ENCODE results near the gene THADA.

Gene THADA

GRCh38 chr2:43521568-43521967 is 74.3 kb downstream of the THADA start:
- no peak for DNase-seq
- CTCF ChIA-PET, result interaction anchor here (0.8 kb wide), 1 partner anchor 73 kb away, joined by 3 read pairs; no protein-coding TSS in a partner anchor
- H3K36me3 Mint-ChIP-seq, result peaks cover 27% of the 10 kb centered on the region
- H3K27ac Mint-ChIP-seq, result no peak overlapping the region
- H3K9me3 Mint-ChIP-seq, result peaks cover 6% of the 10 kb centered on the region
- no peaks in the 10 kb centered on the region for H3K27me3 Mint-ChIP-seq
- no peak overlapping the region for H3K4me3 Mint-ChIP-seq
- no peaks in the 10 kb centered on the region for H3K4me1 Mint-ChIP-seq

- peaks cover 21% of the 10 kb centered on the region for H3K36me3 Mint-ChIP-seq
- H3K4me1 Mint-ChIP-seq, result no peaks in the 10 kb centered on the region
- no peaks in the 10 kb centered on the region for H3K27me3 Mint-ChIP-seq
- H3K9me3 Mint-ChIP-seq, result peaks cover 6% of the 10 kb centered on the region
- H3K4me3 Mint-ChIP-seq, result no peak overlapping the region
- H3K27ac Mint-ChIP-seq, result no peak overlapping the region
- CTCF ChIA-PET, result no interaction called here
- no peak for DNase-seq
Observed at GRCh38 chr2:43520919-43521318, 74.9 kb downstream of the THADA start.

DNA sequence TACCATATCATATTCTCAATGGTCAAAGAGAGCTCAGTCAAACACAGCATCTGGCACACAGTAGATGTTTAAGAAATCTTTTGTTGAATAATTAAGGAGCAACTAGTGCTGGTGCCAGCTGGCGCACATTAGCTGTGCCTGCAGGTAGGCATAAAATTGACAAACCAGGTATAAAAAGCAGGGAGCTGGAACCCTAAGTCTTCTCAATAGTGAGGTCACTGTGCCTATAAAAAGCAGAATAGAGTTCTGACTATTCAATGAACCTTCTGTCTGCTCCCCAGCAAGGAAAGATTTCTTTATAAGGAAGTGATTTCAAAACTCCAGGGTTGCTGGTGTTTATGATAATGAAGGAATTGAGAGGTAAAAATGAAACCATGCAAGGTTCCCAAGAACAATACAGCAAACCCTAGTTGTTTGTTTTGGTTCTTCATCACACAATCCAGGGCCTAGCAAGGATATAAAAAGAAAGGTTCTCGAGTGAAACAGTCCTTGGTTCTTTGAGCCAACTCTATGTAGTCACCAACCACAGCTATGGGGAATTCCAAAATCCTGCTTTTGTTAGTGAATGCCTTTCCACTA is 76.1 kb downstream of the THADA start:
- H3K4me3 Mint-ChIP-seq, result no peak overlapping the region
- H3K27me3 Mint-ChIP-seq, result no peaks in the 10 kb centered on the region
- DNase-seq, result no peak
- CTCF ChIA-PET, result interaction anchor here (1.2 to 1.6 kb wide), 2 partner anchors 18 to 38 kb away, joined by 3 to 4 read pairs; no protein-coding TSS in a partner anchor
- peaks cover 9% of the 10 kb centered on the region for H3K36me3 Mint-ChIP-seq
- H3K9me3 Mint-ChIP-seq, result peaks cover under 1% of the 10 kb centered on the region
- H3K4me1 Mint-ChIP-seq, result no peaks in the 10 kb centered on the region
- H3K27ac Mint-ChIP-seq, result no peak overlapping the region

- DNase-seq, result no peak
- CTCF ChIA-PET, result interaction anchor here (1.1 kb wide), 1 partner anchor 35 kb away, joined by 3 read pairs; no protein-coding TSS in a partner anchor
- peaks cover under 1% of the 10 kb centered on the region for H3K36me3 Mint-ChIP-seq
- H3K27ac Mint-ChIP-seq, result peak overlapping the region; percentile 8
- H3K27me3 Mint-ChIP-seq, result no peaks in the 10 kb centered on the region
- no peaks in the 10 kb centered on the region for H3K4me1 Mint-ChIP-seq
- no peaks in the 10 kb centered on the region for H3K9me3 Mint-ChIP-seq
- H3K4me3 Mint-ChIP-seq, result no peak overlapping the region
Observed at GRCh38 chr2:43518718-43519117, 77.1 kb downstream of the THADA start.

DNA sequence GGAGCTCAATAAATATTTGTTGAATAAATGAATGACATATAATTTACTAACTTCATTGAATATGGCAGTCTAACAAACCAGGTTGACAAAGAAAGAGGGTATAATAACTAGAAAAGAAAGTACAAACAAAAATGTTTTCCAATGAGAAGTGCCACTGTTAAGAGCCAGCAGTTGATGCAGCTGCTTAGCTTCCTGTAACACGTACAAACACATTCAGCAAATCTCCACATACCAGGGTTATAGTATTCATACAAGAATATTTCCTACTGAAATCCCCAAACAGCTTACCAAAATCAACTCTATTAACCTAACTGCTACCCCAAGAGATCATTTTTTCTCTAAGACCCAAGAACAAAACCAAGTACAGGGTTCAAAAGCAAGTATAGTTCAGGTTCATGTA is 77.7 kb downstream of the THADA start:
- no peaks in the 10 kb centered on the region for H3K36me3 Mint-ChIP-seq
- no peak for DNase-seq
- H3K9me3 Mint-ChIP-seq, result no peaks in the 10 kb centered on the region
- H3K4me3 Mint-ChIP-seq, result no peak overlapping the region
- no peak overlapping the region for H3K27ac Mint-ChIP-seq
- CTCF ChIA-PET, result interaction anchor here (0.7 to 1.9 kb wide), 3 partner anchors 23 to 35 kb away, joined by 3 to 5 read pairs (median 3); no protein-coding TSS in a partner anchor
- no peaks in the 10 kb centered on the region for H3K4me1 Mint-ChIP-seq
- no peaks in the 10 kb centered on the region for H3K27me3 Mint-ChIP-seq

DNA sequence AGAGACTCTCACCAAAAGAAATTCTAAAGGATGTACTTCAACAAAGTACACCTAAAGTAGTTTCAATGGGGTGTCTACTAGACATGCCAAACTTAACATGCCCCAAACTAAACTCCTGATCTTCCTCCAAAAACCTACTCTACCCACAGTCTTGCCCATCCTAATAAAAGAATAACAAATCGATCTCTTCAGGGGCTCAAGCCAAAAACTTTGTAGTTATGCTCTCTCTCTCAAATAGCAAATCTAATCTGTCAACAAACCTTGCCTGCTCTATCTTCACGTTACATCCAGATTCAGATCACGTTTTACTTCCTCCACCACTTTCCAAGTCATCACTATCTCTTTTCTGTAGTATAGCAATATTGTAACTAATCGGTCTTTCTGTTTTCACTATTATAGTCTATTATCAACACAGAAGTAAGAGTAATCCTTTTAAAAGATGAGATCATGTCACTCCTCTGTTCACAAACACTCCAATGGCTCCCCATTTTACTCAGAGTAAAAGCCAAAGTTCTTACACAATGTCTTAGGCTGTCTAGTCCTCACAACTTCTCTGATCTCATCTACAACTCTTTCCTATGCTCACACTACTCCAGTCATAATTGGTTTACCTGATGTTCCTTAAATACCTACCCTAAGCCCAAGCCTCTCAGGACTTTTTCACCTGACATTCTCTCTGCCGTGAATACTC is 79.9 kb downstream of the THADA start:
- CTCF ChIA-PET, result no interaction called here
- peaks cover 7% of the 10 kb centered on the region for H3K36me3 Mint-ChIP-seq
- no peaks in the 10 kb centered on the region for H3K9me3 Mint-ChIP-seq
- no peak for DNase-seq
- H3K4me3 Mint-ChIP-seq, result no peak overlapping the region
- no peaks in the 10 kb centered on the region for H3K4me1 Mint-ChIP-seq
- no peak overlapping the region for H3K27ac Mint-ChIP-seq
- no peaks in the 10 kb centered on the region for H3K27me3 Mint-ChIP-seq

DNA sequence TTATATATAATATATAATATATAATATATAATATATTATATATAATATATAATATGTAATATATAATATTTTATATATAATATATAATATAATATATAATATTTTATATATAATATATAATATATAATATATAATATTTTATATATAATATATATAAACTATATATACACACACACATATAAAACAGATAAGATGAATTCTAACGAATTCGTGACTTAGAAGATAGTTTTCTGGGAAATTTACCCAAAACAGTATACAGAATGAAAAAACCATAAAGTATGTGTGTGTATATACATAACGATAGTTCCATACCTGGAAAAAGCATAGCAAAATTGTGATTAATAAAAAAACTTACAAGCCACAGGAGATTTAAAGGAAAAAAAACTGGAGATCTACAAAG is 80.6 kb downstream of the THADA start:
- Mint-ChIP-seq H3K36me3 (peaks cover 7% of the 10 kb centered on the region), H3K9me3 (no peaks in the 10 kb centered on the region), H3K27me3 (no peaks in the 10 kb centered on the region), H3K4me1 (no peaks in the 10 kb centered on the region), H3K4me3 (no peak overlapping the region), H3K27ac (no peak overlapping the region)
- CTCF ChIA-PET, result no interaction called here
- no peak for DNase-seq

DNA sequence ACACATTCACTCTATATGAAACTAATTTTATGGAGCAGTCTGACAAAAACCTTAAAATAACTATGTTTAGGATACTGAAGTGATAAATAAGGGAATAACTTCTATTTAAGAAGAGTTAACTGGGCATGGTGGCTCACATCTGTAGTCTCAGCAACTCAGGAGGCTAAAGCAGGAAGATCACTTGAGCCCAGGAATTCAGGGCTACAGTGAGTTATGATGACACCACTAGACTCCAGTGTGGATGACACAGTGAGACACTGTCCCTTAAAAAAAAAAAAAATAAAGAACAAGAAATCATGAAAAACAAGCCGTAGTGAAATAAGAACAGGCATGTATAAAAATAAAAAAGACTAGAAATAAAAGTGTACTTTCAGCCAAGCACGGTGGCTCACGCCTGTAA is 82.0 kb downstream of the THADA start:
- peaks cover 11% of the 10 kb centered on the region for H3K36me3 Mint-ChIP-seq
- H3K4me3 Mint-ChIP-seq, result no peak overlapping the region
- peaks cover 2% of the 10 kb centered on the region for H3K4me1 Mint-ChIP-seq
- no peak for DNase-seq
- no peaks in the 10 kb centered on the region for H3K27me3 Mint-ChIP-seq
- H3K27ac Mint-ChIP-seq, result no peak overlapping the region
- no peaks in the 10 kb centered on the region for H3K9me3 Mint-ChIP-seq
- CTCF ChIA-PET, result no interaction called here

GRCh38 chr2:43513216-43513615 is 82.6 kb downstream of the THADA start:
- Mint-ChIP-seq H3K27me3 (no peaks in the 10 kb centered on the region), H3K9me3 (no peaks in the 10 kb centered on the region), H3K27ac (no peak overlapping the region), H3K36me3 (peaks cover 14% of the 10 kb centered on the region), H3K4me3 (no peak overlapping the region), H3K4me1 (peaks cover 7% of the 10 kb centered on the region)
- CTCF ChIA-PET, result no interaction called here
- DNase-seq, result no peak

DNA sequence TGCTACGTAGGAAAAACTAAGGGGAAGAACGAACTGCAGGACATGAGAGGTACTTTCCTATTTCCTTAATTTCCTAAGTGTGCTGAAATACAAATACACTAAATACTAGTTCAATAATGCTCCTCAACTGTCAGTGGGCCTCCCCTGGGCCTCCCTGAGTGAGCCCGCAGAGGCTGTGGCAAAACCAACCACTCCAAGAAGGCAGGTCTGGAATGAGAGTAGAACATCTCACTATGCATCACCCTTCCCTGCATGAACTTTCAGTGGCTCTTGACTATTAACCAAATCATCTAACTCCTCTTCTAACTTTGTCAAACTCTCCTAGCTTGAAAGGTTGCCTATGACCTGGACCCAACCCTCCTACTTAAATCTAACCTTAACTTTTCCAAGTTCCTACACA is 84.6 kb downstream of the THADA start:
- H3K4me3 Mint-ChIP-seq, result no peak overlapping the region
- peaks cover 22% of the 10 kb centered on the region for H3K36me3 Mint-ChIP-seq
- CTCF ChIA-PET, result interaction anchor here (0.7 kb wide), 1 partner anchor 32 kb away, joined by 3 read pairs; no protein-coding TSS in a partner anchor
- no peak overlapping the region for H3K27ac Mint-ChIP-seq
- no peaks in the 10 kb centered on the region for H3K27me3 Mint-ChIP-seq
- no peak for DNase-seq
- peaks cover 16% of the 10 kb centered on the region for H3K4me1 Mint-ChIP-seq
- no peaks in the 10 kb centered on the region for H3K9me3 Mint-ChIP-seq

DNA sequence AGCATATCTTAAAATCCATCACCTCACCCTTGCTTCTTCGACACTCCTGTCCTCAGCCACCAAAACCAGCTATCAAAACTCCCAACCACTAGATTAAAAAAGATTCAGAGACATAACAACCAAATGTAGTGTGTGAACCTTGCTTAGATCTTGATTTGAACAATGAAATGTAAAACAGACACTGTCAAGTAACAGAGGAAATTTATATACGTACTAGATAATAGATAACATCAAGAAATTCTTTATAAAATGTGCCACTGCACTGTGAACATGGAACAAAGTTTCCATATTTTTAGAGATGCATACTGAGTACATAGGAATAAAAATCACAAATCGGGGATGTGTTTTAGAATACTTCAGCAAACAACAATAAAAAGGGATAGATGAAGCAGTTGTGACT is 86.0 kb downstream of the THADA start:
- no peak for DNase-seq
- Mint-ChIP-seq H3K27me3 (no peaks in the 10 kb centered on the region), H3K4me1 (peaks cover 16% of the 10 kb centered on the region), H3K27ac (no peak overlapping the region), H3K9me3 (no peaks in the 10 kb centered on the region), H3K36me3 (peaks cover 22% of the 10 kb centered on the region), H3K4me3 (no peak overlapping the region)
- CTCF ChIA-PET, result interaction anchor here (0.7 kb wide), 2 partner anchors 464 to 1506 kb away, joined by 3 to 7 read pairs; no protein-coding TSS in a partner anchor

GRCh38 chr2:43508209-43508608 is 87.6 kb downstream of the THADA start:
- Mint-ChIP-seq H3K4me3 (no peak overlapping the region), H3K9me3 (no peaks in the 10 kb centered on the region), H3K36me3 (peaks cover 24% of the 10 kb centered on the region), H3K27ac (peak overlapping the region; percentile 43), H3K27me3 (no peaks in the 10 kb centered on the region), H3K4me1 (peaks cover 16% of the 10 kb centered on the region)
- DNase-seq, result no peak
- CTCF ChIA-PET, result no interaction called here

DNA sequence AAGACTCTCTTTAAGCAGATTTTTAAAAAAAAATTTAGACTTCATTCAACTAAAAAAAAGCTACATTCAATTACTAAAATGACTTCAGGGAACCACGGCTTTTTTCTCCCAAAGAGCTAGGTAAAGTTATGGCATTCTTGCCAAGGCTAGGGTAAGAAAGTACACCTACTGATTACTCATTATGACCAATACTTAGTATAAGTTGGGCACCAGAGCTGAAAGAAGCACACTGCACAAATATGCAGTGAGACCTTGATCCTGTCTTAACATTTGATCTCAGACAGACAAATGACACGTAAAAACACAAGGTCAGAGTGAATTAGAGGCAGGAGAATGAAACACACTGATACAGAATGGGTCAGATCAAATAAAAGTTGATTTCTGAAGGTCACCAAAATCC is 88.7 kb downstream of the THADA start:
- no peak overlapping the region for H3K27ac Mint-ChIP-seq
- peaks cover 16% of the 10 kb centered on the region for H3K4me1 Mint-ChIP-seq
- peaks cover 23% of the 10 kb centered on the region for H3K36me3 Mint-ChIP-seq
- H3K27me3 Mint-ChIP-seq, result no peaks in the 10 kb centered on the region
- H3K4me3 Mint-ChIP-seq, result no peak overlapping the region
- no peak for DNase-seq
- CTCF ChIA-PET, result interaction anchor here (0.9 kb wide), 1 partner anchor 70 kb away, joined by 3 read pairs; no protein-coding TSS in a partner anchor
- no peaks in the 10 kb centered on the region for H3K9me3 Mint-ChIP-seq

DNA sequence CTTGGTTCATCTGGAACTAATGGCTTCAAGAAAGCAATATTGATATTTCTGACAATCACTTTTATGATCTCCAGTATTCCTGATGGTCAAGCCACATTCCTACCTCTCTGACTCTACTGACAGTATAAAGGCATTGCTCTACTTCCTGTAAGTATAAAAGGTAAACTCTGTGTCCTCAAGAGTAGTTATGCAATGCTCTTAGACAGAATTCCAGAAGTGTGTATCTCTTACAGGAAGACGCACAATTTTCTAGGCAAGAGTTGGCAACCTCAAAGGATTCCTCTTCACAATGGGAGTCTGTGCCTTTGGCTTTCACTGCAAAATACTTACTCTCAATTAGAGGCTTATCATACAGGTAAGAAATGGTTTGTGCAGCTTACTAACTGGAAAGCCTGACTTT is 100.1 kb downstream of the THADA start:
- no peaks in the 10 kb centered on the region for H3K9me3 Mint-ChIP-seq
- DNase-seq, result no peak

DNA sequence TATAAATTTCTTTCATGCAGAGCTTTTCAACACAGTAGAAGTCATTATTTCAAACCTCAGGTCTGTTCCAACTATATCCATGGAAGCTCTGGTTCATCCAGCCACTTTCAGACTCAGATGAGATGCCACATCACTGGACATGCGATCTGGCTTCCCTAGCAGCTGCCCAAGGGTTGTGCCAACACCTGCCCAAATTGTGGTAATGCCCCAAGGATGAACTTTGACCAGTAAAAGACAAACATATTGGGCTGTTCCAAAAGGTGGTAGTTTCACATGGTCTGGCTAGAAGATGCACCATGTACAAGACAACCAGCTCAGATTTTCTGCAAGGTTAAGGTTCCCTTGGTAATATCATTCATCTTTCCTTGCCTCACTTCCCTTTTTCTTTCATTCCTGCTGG is 101.9 kb downstream of the THADA start:
- H3K27me3 Mint-ChIP-seq, result no peaks in the 10 kb centered on the region
- no peak overlapping the region for H3K4me3 Mint-ChIP-seq
- H3K9me3 Mint-ChIP-seq, result no peaks in the 10 kb centered on the region
- no peaks in the 10 kb centered on the region for H3K4me1 Mint-ChIP-seq
- H3K27ac Mint-ChIP-seq, result no peak overlapping the region
- peaks cover 21% of the 10 kb centered on the region for H3K36me3 Mint-ChIP-seq
- CTCF ChIA-PET, result interaction anchor here (0.7 to 1.6 kb wide), 3 partner anchors 48 to 547 kb away, joined by 3 to 5 read pairs (median 3); no protein-coding TSS in a partner anchor
- no peak for DNase-seq

More for the DNA sequence above, 100.1 kb downstream of the THADA start:
- CTCF ChIA-PET, result no interaction called here
- Mint-ChIP-seq H3K4me3 (no peak overlapping the region), H3K27ac (no peak overlapping the region), H3K27me3 (no peaks in the 10 kb centered on the region), H3K36me3 (peaks cover 24% of the 10 kb centered on the region), H3K4me1 (peaks cover 2% of the 10 kb centered on the region)

All from activated naive CD4-positive, alpha-beta T cell treated with anti-CD3 and anti-CD28 coated beads, Interleukin-2, amount 10 ng/mL, durations not matched to agents 7 days and 5 days (primary cell).